Measurements from ENCODE around the gene PCED1B.
"Not testable (repeated sequence)": the region's sequence is repeated elsewhere in the genome, so short reads cannot be mapped to it uniquely, and the experiment has no call there.

Gene PCED1B

DNA sequence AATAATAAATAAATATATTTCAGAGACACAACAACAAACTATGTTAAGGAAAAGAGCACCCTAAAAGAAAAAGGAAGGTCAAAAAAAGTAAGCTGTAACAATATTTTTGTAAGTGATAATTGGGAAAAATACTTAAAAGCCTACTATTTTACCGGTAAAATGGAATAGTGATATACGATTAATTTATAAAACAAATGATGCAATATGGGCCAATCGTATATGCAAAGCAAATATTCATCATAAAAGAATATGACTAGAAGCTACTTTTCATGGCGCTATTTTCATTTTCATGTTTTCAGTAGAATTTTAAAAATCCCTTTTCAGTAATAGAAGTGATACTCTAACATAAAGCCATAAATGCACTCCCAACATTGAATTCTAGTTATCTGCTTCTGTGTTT, 131.4 kb downstream of the PCED1B start:
- ATAC-seq = no peak
- no peak for DNase-seq
- Mint-ChIP-seq H3K4me3 (peak overlapping the region; percentile 81 to 87), H3K4me1 (peaks cover 62% of the 10 kb centered on the region), H3K27ac (peak overlapping the region; percentile 94 to 99), H3K9me3 (no peaks in the 10 kb centered on the region), H3K27me3 (no peaks in the 10 kb centered on the region)

DNA sequence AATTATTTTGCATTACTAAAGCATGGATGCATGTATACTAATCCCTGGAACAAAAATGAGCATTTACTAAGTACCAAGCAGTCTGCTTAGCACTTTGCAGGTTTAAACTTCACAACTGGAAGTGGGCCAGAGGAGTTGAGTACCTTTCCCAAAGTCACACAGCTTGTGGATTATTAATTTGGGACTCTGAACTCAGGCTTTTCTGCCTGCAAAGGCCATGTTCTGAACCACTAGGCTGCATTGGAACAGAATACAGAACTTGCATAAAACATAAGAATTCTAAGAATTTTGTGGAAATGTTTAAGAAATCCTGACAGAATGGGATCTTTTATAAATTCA, 133.2 kb downstream of the PCED1B start:
- H3K4me1 Mint-ChIP-seq = peaks cover 43% of the 10 kb centered on the region
- H3K9me3 Mint-ChIP-seq = no peaks in the 10 kb centered on the region
- H3K4me3 Mint-ChIP-seq = peak overlapping the region; percentile 81 to 91
- no peak for ATAC-seq
- DNase-seq = no peak
- peak overlapping the region; percentile 94 to 99 for H3K27ac Mint-ChIP-seq
- H3K27me3 Mint-ChIP-seq = no peaks in the 10 kb centered on the region

DNA sequence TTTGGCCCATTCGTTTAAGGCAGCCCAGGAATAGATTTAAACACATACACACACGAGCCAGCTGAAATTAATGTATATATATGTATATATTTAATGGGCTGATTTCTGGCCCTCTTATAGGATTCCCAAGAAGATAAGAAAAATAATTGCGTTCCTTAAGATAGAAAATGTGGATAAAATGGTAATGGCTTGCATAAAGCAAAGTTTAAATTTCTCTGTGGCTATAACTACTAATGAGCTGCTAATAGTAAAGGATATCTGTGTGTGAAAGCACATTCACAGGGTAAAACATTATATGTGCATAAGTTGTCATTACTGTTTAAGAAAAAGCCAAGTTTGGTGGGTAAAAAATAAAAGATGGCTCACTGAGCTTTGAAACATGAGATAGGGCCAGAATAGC, 134.0 kb downstream of the PCED1B start:
- H3K4me3 Mint-ChIP-seq = peak overlapping the region; percentile 91 to 92
- H3K27ac Mint-ChIP-seq = peak overlapping the region; percentile 74 to 99
- DNase-seq (no peak), ATAC-seq (no peak)
- H3K9me3 Mint-ChIP-seq = no peaks in the 10 kb centered on the region
- peaks cover 36% of the 10 kb centered on the region for H3K4me1 Mint-ChIP-seq
- H3K27me3 Mint-ChIP-seq = no peaks in the 10 kb centered on the region

DNA sequence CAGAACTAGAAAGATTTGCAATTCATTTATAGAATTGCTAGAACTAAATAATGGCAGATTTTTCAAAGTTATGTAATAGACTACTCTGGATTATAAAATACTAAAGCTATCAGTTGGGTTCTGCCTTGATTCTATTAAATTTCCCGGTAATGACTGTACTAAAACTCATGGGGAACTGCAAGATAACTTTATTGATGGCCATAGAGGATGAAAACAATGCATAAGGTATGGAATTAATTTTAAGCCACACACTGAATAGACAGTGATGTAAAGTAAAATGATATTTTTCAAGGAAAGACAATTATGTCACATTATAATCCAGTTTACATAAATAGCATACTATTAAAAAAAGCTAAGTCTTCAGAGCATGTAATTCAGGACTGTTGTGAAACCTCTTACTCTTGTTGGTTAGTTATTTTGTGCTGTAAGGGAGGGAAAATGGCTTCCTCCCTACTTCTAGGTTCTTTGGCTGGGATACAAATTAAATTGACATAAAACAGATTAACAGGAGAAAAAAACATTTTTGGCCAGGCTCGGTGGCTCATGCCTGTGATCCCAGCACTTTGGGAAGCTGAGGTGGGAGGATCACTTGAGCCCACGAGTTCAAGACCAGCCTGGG, 134.7 kb downstream of the PCED1B start:
- H3K9me3 Mint-ChIP-seq = no peaks in the 10 kb centered on the region
- no peak for DNase-seq
- H3K27me3 Mint-ChIP-seq = no peaks in the 10 kb centered on the region
- ATAC-seq = no peak
- peak overlapping the region; percentile 91 to 92 for H3K4me3 Mint-ChIP-seq
- H3K4me1 Mint-ChIP-seq = peaks cover 28% of the 10 kb centered on the region
- peak overlapping the region; percentile 98 for H3K27ac Mint-ChIP-seq

DNA sequence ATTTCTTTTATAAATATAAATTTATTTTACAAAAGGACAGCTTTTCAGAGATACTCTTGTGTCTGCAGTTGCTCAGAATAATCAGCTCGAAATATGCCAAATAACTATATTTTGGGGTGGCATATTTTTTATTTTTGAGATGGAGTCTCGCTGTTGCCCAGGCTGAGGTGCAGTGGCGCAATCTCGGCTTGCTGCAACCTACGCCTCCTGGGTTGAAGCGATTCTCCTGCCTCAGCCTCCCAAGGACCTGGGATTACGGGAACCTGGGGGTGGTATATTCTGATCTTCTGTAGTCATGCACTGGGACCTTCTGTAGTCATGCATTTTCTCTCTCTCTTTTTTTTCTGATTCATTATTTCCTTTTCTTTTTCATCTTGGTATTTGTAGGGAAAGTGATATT, 135.3 kb downstream of the PCED1B start:
- peaks cover 22% of the 10 kb centered on the region for H3K4me1 Mint-ChIP-seq
- no peaks in the 10 kb centered on the region for H3K9me3 Mint-ChIP-seq
- no peaks in the 10 kb centered on the region for H3K27me3 Mint-ChIP-seq
- H3K27ac Mint-ChIP-seq = peak overlapping the region; percentile 98 to 100
- no peak for ATAC-seq
- H3K4me3 Mint-ChIP-seq = peak overlapping the region; percentile 91 to 95
- DNase-seq = peak in 1 of 2 donors; percentile 55

DNA sequence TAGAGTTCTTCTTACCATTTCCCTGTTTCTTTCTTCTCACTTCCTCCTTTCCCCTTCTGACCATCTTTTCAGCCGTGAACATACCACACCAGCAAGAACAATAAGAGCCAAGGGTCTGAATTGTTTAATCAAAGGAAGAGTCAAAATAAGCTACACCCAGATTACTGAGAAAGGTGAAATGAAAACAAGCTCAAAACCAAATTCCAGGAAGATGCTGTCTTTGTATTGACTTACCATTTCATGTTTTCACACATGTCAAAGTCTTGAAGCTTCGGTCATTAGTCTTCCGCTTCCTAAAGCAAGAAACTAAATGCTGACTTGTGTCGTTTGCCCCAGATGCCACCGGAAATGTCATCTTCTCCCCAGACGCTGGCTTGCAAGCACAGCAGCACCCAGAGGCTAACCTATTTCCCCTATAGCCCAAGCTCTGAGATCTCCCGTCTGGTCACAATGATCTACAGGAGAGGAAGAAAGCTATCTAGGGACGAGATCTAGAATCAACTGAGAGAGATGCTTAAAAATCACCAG, 136.8 kb downstream of the PCED1B start:
- Mint-ChIP-seq H3K4me3 (peak overlapping the region; percentile 91 to 95), H3K4me1 (peaks cover 16% of the 10 kb centered on the region), H3K27ac (peak overlapping the region; percentile 99 to 100), H3K27me3 (no peaks in the 10 kb centered on the region), H3K9me3 (no peaks in the 10 kb centered on the region)
- DNase-seq (peak; percentile 69 to 87), ATAC-seq (peak; percentile 59)

DNA sequence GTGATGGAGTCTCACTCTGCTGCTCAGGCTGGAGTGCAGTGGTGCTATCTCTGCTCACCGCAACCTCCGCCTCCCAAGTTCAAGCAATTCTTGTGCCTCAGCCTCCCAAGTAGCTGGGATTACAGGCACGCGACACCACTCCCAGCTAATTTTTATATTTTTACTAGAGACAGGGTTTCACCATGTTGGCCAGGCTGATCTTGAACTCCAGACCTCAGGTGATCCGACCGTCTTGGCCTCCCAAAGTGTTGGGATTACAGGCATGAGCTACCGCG, 138.1 kb downstream of the PCED1B start:
- peaks cover 15% of the 10 kb centered on the region for H3K4me1 Mint-ChIP-seq
- not testable (repeated sequence) for H3K9me3 Mint-ChIP-seq, H3K27me3 Mint-ChIP-seq, ATAC-seq
- peak overlapping the region; percentile 99 to 100 for H3K27ac Mint-ChIP-seq
- peak overlapping the region; percentile 91 to 95 for H3K4me3 Mint-ChIP-seq
- peak in 1 of 2 donors; percentile 56 for DNase-seq

DNA sequence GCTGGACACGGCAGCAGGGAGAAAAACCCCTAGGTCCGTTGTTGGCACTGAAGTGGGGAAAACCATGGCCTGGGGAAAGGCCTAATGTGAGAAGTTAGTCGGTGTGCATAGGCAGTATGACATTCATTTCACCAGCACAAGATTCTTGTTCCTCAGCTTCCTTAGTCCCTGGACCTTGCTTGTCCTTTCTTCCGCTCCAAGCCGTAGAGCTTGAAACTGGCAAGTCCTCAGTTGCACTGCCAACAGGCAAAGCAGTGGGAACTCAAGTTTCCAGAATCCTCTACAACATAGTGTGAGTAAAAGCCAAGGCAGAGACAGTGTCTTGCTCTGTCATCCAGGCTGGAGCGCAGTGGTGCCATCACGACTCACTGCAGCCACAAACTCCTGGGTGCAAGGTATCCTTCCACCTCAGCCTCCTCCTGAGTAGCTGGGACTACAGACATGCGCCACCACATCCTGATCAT, 138.8 kb downstream of the PCED1B start:
- Mint-ChIP-seq H3K27me3 (no peaks in the 10 kb centered on the region), H3K4me1 (peaks cover 22% of the 10 kb centered on the region), H3K4me3 (peak overlapping the region; percentile 91 to 95), H3K9me3 (no peaks in the 10 kb centered on the region), H3K27ac (peak overlapping the region; percentile 99 to 100)
- peak; percentile 55 for ATAC-seq
- peak; percentile 45 to 78 for DNase-seq

DNA sequence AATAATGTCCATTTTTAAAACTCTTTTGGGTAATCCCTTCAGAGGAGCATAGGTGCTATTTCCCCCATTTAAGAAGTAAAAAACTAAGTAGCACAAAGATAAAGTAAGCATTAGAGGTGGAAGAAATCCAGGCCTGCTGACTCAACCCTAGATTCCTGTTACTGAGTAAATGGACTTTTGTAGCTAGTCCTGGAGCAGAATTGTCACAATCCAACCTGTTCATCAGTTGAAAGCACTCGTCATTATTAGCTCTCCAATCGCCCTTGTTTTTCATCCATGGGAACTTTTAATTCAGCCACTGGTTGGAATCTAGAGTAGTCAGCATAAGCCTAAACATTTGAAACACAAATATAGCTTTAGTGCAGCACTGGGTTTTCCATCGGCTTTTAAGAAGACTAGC, 139.8 kb downstream of the PCED1B start:
- H3K4me3 Mint-ChIP-seq = peak overlapping the region; percentile 91 to 95
- H3K9me3 Mint-ChIP-seq = no peaks in the 10 kb centered on the region
- H3K27me3 Mint-ChIP-seq = no peaks in the 10 kb centered on the region
- no peak for DNase-seq
- peak overlapping the region; percentile 85 to 99 for H3K27ac Mint-ChIP-seq
- ATAC-seq = no peak
- H3K4me1 Mint-ChIP-seq = peaks cover 31% of the 10 kb centered on the region

DNA sequence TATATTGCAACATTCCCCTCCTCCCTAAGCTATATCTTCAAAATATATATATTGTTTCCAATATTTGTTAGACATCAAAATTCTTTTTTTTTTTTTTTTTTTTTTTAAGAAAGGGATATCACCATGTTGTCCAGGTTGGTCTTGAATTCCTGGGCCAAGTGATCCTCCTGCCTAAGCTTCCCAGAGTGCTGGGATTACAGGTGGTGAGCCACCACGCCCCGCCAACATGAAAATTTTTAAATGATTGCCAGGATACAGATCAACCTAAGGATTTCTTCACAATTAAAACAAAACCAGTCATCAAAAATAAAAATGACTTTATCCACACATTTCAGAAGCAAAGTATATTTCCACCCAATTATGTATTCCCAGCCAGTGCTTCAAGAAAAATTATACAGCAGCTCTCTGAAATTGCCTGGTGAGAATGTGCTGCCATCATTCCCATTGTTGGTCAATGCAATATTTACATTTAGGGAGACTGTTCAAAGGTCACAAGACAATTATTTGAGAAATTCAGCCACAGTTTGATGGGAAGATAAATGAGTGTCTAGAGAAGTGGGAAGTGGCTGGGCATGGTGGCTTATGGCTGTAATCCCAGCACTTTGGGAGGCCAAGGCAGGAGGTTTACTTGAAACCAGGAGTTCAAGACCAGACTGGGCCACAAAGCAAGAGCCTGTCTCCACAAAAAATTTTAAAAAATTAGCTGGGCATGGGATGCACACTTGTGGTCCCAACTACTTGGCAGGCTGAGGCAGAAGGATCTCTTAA, 142.0 kb downstream of the PCED1B start:
- ATAC-seq (no peak), DNase-seq (no peak)
- Mint-ChIP-seq H3K27me3 (no peaks in the 10 kb centered on the region), H3K9me3 (no peaks in the 10 kb centered on the region), H3K27ac (peak overlapping the region; percentile 27 to 84), H3K4me1 (peaks cover 51% of the 10 kb centered on the region), H3K4me3 (peak overlapping the region; percentile 51 to 92)

DNA sequence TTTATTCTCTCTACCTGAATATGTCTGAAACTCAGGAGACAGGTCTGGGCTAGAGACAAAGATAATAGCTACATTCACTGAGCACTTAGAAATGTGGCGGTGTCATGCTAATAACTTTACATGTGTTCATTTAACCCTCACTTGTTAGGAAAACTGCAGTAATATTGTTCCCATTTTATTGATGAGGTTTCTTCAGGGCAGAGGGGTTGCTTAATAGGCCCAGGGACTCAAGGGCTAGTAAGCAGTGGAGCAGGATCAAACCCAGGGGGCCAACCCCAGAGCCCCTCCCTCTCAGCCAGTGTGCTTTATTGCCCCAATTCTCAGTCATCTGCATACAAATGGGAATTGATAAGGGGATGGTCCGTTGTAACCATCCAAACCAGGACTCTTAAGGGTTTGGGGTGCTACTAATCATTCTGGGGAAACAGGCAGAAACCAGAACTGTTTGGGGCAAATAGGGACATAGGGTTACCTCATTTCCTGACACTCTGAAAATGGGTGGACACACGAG, 143.2 kb downstream of the PCED1B start:
- peaks cover 59% of the 10 kb centered on the region for H3K4me1 Mint-ChIP-seq
- H3K9me3 Mint-ChIP-seq = no peaks in the 10 kb centered on the region
- H3K27ac Mint-ChIP-seq = peak overlapping the region; percentile 27 to 95
- no peaks in the 10 kb centered on the region for H3K27me3 Mint-ChIP-seq
- DNase-seq (no peak), ATAC-seq (peak; percentile 17)
- peak overlapping the region; percentile 71 to 92 for H3K4me3 Mint-ChIP-seq

DNA sequence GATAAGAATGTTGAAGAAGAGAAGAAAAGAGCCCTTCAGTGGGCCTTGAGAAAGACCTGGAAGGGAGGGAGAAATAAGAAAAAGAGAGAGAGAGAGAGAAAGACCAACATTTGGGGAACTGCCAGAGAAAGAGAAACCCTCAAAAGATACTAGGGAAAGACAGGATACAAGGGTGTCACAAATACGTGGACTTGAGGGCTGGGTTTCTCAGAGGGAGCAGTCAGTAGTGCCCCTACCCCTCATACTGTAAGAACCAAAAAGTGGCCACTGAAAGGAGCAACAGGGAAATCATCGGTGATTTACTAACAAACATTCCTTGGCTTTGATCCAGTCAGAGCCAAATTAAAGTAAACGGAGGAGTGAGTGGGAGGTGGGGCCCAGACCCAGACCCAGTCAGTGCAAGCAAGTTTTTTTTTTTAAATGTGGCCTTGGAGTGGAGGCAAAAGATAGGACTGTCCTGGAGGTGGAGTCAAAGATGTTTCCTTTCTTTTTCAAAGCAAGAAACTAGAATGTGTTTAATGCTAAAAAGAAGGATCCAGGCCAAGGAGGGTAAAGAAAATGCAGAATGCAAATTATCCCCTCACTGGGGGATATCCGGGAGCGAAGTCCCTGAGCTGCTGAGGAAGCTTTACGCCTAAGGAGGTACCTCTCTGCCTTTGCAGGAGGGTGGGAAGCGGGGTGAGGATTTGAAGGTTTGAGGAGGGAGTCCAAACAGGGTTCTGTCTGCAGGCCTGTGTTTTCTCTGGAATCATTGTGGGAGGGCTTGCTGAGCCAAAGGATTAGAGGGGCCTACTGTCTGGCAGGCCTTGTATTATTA, 143.8 kb downstream of the PCED1B start:
- Mint-ChIP-seq H3K27me3 (no peaks in the 10 kb centered on the region), H3K27ac (peak overlapping the region; percentile 27 to 95), H3K4me3 (peak overlapping the region; percentile 71 to 92), H3K9me3 (no peaks in the 10 kb centered on the region), H3K4me1 (peaks cover 66% of the 10 kb centered on the region)
- ATAC-seq = peak; percentile 31
- DNase-seq = no peak

DNA sequence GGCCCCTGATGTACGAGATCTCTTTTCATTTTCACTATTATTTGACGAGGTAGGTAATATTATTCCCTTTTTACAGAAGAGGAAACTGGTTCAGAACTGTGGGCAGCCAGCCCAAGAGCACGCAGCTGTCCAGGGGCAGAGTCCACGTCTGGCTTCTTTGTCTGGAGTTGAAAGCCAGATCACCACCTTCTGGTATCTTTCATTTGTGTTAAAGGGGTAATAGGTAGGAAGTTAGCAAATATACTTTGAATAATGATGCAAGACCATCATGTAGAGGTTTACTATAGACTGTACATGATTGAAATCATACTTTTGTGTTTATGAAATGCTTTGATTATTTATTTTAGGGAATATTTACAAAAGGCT, 144.4 kb downstream of the PCED1B start:
- Mint-ChIP-seq H3K27ac (peak overlapping the region; percentile 27 to 95), H3K4me3 (peak overlapping the region; percentile 71 to 92), H3K27me3 (no peaks in the 10 kb centered on the region), H3K4me1 (peaks cover 72% of the 10 kb centered on the region), H3K9me3 (no peaks in the 10 kb centered on the region)
- DNase-seq = no peak
- ATAC-seq = peak; percentile 5

DNA sequence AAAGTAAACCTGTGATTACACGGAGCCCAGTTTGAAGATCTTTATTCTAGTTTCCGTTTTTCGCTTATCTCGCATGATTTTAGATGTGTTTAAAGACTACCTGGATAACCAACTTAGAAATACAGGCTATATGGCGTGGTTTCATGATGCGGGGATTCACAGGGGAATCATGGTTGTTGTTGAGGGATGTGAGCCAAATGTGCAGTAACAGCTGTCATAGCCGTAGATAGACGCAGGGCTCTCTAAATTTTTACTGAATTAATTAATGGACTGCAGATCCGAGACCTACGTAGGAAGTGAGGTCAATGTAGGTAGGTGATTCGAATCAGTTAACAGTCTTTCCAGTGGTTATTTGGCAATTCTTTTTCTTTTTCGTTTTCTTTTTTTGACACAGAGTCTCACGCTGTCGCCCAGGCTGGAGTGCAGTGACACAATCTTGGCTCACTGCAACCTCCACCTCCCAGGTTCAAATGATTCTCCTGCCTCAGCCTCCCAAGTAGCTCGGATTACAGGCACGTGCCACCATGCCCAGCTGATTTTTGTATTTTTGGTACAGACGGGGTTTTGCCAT, 145.2 kb downstream of the PCED1B start:
- Mint-ChIP-seq H3K4me1 (peaks cover 78% of the 10 kb centered on the region), H3K27ac (peak overlapping the region; percentile 87 to 95), H3K9me3 (no peaks in the 10 kb centered on the region), H3K4me3 (peak overlapping the region; percentile 76 to 92), H3K27me3 (no peaks in the 10 kb centered on the region)
- DNase-seq (no peak), ATAC-seq (peak; percentile 24)

DNA sequence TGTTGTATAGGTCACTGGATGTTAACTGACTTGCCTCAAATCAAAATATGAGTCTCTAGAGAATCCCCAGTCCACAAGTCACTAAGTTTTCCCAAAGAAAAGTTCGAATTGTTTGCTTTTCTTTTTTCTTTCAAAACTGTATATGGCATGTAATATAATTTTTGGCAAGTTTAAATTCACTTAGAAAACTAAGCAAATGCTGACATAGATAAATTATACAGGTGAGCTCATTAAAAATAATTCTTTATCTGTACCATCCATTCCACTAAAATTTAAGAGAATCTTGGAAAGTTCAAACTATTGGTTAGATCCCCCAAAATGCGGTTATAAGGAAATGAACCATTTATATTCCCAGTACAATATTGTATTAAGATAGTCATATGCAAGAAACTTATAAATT, 145.9 kb downstream of the PCED1B start:
- H3K27ac Mint-ChIP-seq = no peak overlapping the region

More for the DNA sequence above, 145.9 kb downstream of the PCED1B start:
- H3K4me3 Mint-ChIP-seq = peak overlapping the region; percentile 76 to 92
- DNase-seq = no peak
- no peaks in the 10 kb centered on the region for H3K27me3 Mint-ChIP-seq
- ATAC-seq = no peak
- H3K9me3 Mint-ChIP-seq = no peaks in the 10 kb centered on the region
- peaks cover 83% of the 10 kb centered on the region for H3K4me1 Mint-ChIP-seq

Data from stimulated activated naive CD8-positive, alpha-beta T cell treated with anti-CD3 and anti-CD28 coated beads, Interleukin-15, amount 100 ng/mL, for 72 hours (primary cell).